Motor neuron (in vitro differentiated cells): ENCODE results near the gene KYAT1. TPM values are rescaled to one million over a fixed set of nuclear protein-coding genes. Genes with fewer than 3 reads are reported as not detected.

ENCODE experiments used
- ATAC-seq, 8 experiments: fragments of 200-7000 bp; cut with Tn5 transposase; replicated peaks in 6 of 8; 2 replicates each; pipeline ENCODE4 v1.8.0; 2021; ENCODE audit warnings: mild to moderate bottlenecking in 8 of 8, moderate library complexity in 8 of 8
- H3K27ac ChIP-seq, 2 donors: fragments of 250-450 bp; sonication (Bioruptor Pico); 2 replicates each; pipeline ENCODE4 v1.9.0; 2021; ENCODE audit warnings: antibody characterized with exemption in 2 of 2, mild to moderate bottlenecking in 2 of 2, moderate library complexity in 1 of 2
- H3K4me1 ChIP-seq, 2 donors: fragments of 250-450 bp; sonication (Bioruptor Pico); replicated peaks in 1 of 2; 2 replicates each; pipeline ENCODE4 v1.6.1; 2021; ENCODE audit warnings: antibody characterized with exemption in 2 of 2, mild to moderate bottlenecking in 2 of 2, moderate library complexity in 1 of 2
- H3K4me3 ChIP-seq, 5 donors: fragments of 250-450 bp; sonication (Bioruptor Pico); 2 replicates each; pipeline ENCODE4 v1.9.0; 2021; ENCODE audit warnings: antibody characterized with exemption in 5 of 5, mild to moderate bottlenecking in 5 of 5, moderate library complexity in 4 of 5
- WGBS, 10 experiments: fragments of 450-650 bp; shearing (Covaris generic); methylation state at CpG; one replicate each; pipeline ENCODE4 v1.0.0; 2022; 5-methylcytosine and 5-hydroxymethylcytosine counted together
- in situ Hi-C, 9 experiments: fragments of 400-800 bp; cut with MboI; loops; one replicate each; pipeline ENCODE4 v1.15.0; 2021; ENCODE audit warnings: low sequenced_read_pairs in 9 of 9, low pct_unique_long_range_greater_than_20kb in 2 of 9; ENCODE audit not compliant: unreplicated experiment in 9 of 9
- total RNA-seq, 8 experiments: library from RNA; unstranded; fragments of 300-600 nt; gene quantifications; 2 replicates each; pipeline versions ENCODE4 v1.2.3 to v1.2.4, GENCODE V29; 2022

KYAT1 gene
- 10 to 100 TPM in 5 of 8 experiments, 1 to 10 TPM in 3; 4.0 to 15.9 (median 10.8) TPM for total RNA-seq

- in situ Hi-C loops = no loop called here
- Histone ChIP-seq H3K27ac (peak within 1 kb of the TSS; percentile 92 to 93), H3K4me3 (peak within 1 kb of the TSS; percentile 76 to 94 (median 78)), H3K4me1 (peaks cover 9 to 13% of the 10 kb centered on the region in 2 donors)
- peak; percentile 85 to 89 (median 88) for ATAC-seq
- 0 to 2% (median 0%) methylated on average over 1 to 9 of the region's 70 CpGs; no CpG with 5 or more reads in 6 of the 10 experiments for WGBS, 10 experiments
Observed at GRCh38 chr9:128881884-128882676, at the start of gene KYAT1, which contains the start of gene LRRC8A. KYAT1 (minus strand) TSS chr9:128881950; CDS start chr9:128845405, 36,545 bp downstream. LRRC8A (plus strand) TSS chr9:128882133; CDS start chr9:128907165, 25,032 bp downstream.

- 63 to 88% (median 79%) methylated on average over 1 to 4 of the region's 4 CpGs; no CpG with 5 or more reads in 4 of the 10 experiments for WGBS, 10 experiments
- Histone ChIP-seq H3K27ac (no peak overlapping the region), H3K4me1 (no peaks in the 10 kb centered on the region), H3K4me3 (no peak overlapping the region)
- no peak for ATAC-seq
- in situ Hi-C loops = loop anchor here in 1 of 9 experiments (10.0 kb wide), 1 partner anchor 65 kb away; no protein-coding TSS in a partner anchor
Observed at GRCh38 chr9:128929560-128929959, 47.8 kb upstream of the KYAT1 start.

DNA sequence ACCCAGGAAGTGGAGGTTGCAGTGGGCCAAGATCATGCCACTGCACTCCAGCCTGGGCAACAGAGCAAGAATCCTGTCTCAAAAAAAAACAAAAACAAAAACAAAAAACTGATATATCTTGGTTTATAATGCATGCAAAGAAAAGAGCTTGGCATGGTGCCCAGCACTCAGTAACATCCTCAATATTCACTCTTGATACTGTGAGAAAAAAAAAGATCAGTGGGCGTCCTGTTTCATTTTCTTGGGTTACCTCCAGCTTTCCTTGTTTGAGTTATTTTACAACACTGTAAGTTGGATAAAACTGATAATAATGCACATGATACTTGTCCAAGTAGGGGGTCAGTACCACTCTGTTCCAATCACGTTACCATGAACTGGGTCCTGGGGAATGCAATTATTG, 46.9 kb upstream of the KYAT1 start:
- 40 to 89% (median 80%) methylated on average over 1 to 2 of the region's 2 CpGs; no CpG with 5 or more reads in 3 of the 10 experiments for WGBS, 10 experiments
- ATAC-seq = no peak
- Histone ChIP-seq H3K4me1 (no peaks in the 10 kb centered on the region), H3K4me3 (no peak overlapping the region), H3K27ac (no peak overlapping the region)
- in situ Hi-C loops = loop anchor here in 1 of 9 experiments (10.0 kb wide), 1 partner anchor 64 kb away; no protein-coding TSS in a partner anchor

- WGBS, 10 experiments = 0 to 37% (median 24%) methylated on average over 1 to 9 of the region's 10 CpGs; no CpG with 5 or more reads in 3 of the 10 experiments
- Histone ChIP-seq H3K27ac (no peak overlapping the region), H3K4me3 (no peak overlapping the region), H3K4me1 (no peaks in the 10 kb centered on the region)
- in situ Hi-C loops = loop anchor here in 1 of 9 experiments (10.0 kb wide), 1 partner anchor 63 kb away; no protein-coding TSS in a partner anchor
- peak; percentile 71 to 94 (median 87) for ATAC-seq
Observed at GRCh38 chr9:128927731-128928411, 46.1 kb upstream of the KYAT1 start.

GRCh38 chr9:128923493-128923883, 41.7 kb upstream of the KYAT1 start:
- ATAC-seq = no peak
- Histone ChIP-seq H3K4me3 (no peak overlapping the region), H3K27ac (no peak overlapping the region), H3K4me1 (peaks cover 0 to 4% of the 10 kb centered on the region in 2 donors)
- WGBS, 10 experiments = 70 to 100% (median 92%) methylated on average over 2 to 6 of the region's 6 CpGs; no CpG with 5 or more reads in 3 of the 10 experiments
- in situ Hi-C loops = loop anchor here in 1 of 9 experiments (10.0 kb wide), 1 partner anchor 59 kb away; no protein-coding TSS in a partner anchor

GRCh38 chr9:128921881-128922763, 40.4 kb upstream of the KYAT1 start:
- peaks cover 0 to 4% of the 10 kb centered on the region in 2 donors for H3K4me1 ChIP-seq
- ATAC-seq = peak in 6 of 8 experiments; percentile 24 to 89 (median 42)
- H3K27ac ChIP-seq = no peak overlapping the region
- in situ Hi-C loops = loop anchor here in 1 of 9 experiments (10.0 kb wide), 1 partner anchor 57 kb away; no protein-coding TSS in a partner anchor
- WGBS, 10 experiments = 0 to 93% (median 63%) methylated on average over 1 to 5 of the region's 32 CpGs; no CpG with 5 or more reads in 3 of the 10 experiments
- no peak overlapping the region for H3K4me3 ChIP-seq

DNA sequence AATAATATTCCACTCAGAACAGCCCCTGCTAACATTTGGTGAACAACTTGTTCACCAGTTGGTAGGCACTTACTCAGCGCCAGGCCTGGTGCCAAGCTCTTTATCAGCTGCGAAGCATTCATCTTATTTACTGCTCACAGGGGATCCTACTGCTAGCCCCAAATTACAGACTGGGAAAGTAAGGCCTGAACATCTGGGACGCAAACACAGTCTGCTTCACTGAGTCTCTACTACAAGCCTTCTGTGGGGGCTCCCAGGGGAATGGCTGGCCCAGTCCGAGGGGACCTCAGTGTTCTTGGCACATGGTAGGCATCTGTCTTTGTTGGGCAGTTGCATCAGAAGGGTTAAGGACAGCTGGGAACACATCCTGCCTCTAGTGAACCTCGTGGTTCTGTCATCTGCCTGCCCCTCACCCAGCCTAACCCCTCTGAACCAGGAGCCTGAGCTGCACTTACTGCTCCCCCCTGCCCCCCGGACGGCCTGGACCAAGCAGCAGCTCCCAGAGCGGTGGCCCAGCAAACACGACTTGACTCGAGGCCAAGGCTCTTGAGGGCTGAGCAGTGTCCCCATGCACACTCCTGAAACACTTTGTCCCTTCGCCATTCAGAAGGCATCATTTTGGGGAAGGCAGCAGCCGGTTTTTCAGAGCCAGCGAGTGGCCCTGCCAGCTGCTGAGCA, 38.8 kb upstream of the KYAT1 start, which contains the start of gene PHYHD1:
TSS of gene PHYHD1 (plus strand) at position 602 of the 678 bp plus-strand sequence. CDS start 1,342 bp downstream, outside the sequence.
- Histone ChIP-seq H3K4me3 (no peak within 1 kb of the TSS), H3K27ac (no peak within 1 kb of the TSS), H3K4me1 (peaks cover 0 to 4% of the 10 kb centered on the region in 2 donors)
- WGBS, 10 experiments = 50 to 100% (median 83%) methylated on average over 1 to 8 of the region's 13 CpGs; no CpG with 5 or more reads in 5 of the 10 experiments
- in situ Hi-C loops = loop anchor here in 1 of 9 experiments (10.0 kb wide), 1 partner anchor 56 kb away; no protein-coding TSS in a partner anchor
- ATAC-seq = no peak

DNA sequence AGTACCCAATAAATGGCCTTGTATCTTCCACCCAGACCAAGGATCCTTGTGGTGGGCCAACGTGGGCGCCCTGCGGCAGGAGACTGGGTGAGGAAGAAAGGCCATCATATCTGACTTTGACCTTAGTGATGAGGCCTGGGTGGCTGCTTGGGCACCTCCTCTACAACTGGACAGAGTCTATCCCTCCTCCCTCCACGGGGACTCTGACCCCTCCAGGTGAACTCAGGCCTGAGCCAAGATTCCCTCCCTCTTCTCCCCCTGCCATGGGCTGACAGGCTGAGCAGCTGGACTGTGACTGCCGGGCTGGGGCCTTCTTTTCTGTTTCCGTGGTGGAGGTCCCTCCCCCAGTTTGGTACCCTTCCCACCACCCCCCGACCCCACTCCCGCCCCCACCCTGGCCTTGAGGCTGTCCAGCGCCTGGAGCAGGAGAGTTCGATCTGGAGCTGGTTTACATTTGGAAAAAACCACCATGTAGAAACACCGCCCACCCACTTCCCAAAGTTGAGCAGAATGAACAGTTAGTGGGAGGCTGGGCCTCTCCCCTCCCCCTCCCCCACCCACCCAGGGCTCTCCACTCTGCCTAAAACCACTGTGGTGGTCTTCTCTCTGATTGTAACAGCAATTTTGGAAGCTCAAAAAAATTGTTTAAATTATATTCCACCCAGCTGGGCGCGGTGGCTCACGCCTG, 37.8 kb upstream of the KYAT1 start:
- H3K27ac ChIP-seq = no peak overlapping the region

GRCh38 chr9:128918921-128919320, 37.2 kb upstream of the KYAT1 start:
- in situ Hi-C loops = no loop called here
- Histone ChIP-seq H3K4me1 (peaks cover 0 to 4% of the 10 kb centered on the region in 2 donors), H3K4me3 (no peak overlapping the region), H3K27ac (no peak overlapping the region)
- WGBS, 10 experiments = 38 to 100% (median 81%) methylated on average over 1 of the region's 2 CpGs; no CpG with 5 or more reads in 6 of the 10 experiments
- ATAC-seq = no peak

More for the DNA sequence above, 37.8 kb upstream of the KYAT1 start:
- in situ Hi-C loops = loop anchor here in 1 of 9 experiments (10.0 kb wide), 1 partner anchor 55 kb away; no protein-coding TSS in a partner anchor
- WGBS, 10 experiments = 17 to 100% (median 92%) methylated on average over 1 to 3 of the region's 14 CpGs; no CpG with 5 or more reads in 5 of the 10 experiments
- H3K4me3 ChIP-seq = no peak overlapping the region
- no peak for ATAC-seq
- peaks cover 0 to 4% of the 10 kb centered on the region in 2 donors for H3K4me1 ChIP-seq

DNA sequence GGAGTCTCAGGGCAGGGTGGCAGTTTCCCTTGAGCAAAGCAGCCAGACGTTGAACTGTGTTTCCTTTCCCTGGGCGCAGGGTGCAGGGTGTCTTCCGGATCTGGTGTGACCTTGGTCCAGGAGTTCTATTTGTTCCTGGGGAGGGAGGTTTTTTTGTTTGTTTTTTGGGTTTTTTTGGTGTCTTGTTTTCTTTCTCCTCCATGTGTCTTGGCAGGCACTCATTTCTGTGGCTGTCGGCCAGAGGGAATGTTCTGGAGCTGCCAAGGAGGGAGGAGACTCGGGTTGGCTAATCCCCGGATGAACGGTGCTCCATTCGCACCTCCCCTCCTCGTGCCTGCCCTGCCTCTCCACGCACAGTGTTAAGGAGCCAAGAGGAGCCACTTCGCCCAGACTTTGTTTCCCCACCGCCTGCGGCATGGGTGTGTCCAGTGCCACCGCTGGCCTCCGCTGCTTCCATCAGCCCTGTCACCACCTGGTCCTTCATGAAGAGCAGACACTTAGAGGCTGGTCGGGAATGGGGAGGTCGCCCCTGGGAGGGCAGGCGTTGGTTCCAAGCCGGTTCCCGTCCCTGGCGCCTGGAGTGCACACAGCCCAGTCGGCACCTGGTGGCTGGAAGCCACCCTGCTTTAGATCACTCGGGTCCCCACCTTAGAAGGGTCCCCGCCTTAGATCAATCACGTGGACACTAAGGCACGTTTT, 35.5 kb upstream of the KYAT1 start:
- H3K4me3 ChIP-seq = no peak overlapping the region
- no peak overlapping the region for H3K27ac ChIP-seq
- 39 to 100% (median 83%) methylated on average over 2 to 15 of the region's 26 CpGs; no CpG with 5 or more reads in 2 of the 10 experiments for WGBS, 10 experiments
- in situ Hi-C loops = no loop called here
- peak in 2 of 8 experiments; percentile 6 to 28 for ATAC-seq
- peaks cover 0 to 2% of the 10 kb centered on the region in 2 donors for H3K4me1 ChIP-seq
